Astrocyte (in vitro differentiated cells and primary cell): ENCODE measurements around the gene SLC17A3.

Source experiments
- EZH2 ChIP-seq: IDR thresholded peaks from 2 replicates; pipeline ENCODE4 v1.6.1; 2012; ENCODE audit warnings: mild to moderate bottlenecking, low read length, inconsistent platforms; ENCODE audit not compliant: insufficient read depth
- TF ChIP-seq, protein P1 (sequence below): IDR thresholded peaks from 2 replicates; pipeline ENCODE4 v1.5.1; 2011; ENCODE audit warnings: low read depth, mild to moderate bottlenecking, inconsistent platforms, low read length, moderate library complexity; ENCODE audit not compliant: insufficient read depth

DNA sequence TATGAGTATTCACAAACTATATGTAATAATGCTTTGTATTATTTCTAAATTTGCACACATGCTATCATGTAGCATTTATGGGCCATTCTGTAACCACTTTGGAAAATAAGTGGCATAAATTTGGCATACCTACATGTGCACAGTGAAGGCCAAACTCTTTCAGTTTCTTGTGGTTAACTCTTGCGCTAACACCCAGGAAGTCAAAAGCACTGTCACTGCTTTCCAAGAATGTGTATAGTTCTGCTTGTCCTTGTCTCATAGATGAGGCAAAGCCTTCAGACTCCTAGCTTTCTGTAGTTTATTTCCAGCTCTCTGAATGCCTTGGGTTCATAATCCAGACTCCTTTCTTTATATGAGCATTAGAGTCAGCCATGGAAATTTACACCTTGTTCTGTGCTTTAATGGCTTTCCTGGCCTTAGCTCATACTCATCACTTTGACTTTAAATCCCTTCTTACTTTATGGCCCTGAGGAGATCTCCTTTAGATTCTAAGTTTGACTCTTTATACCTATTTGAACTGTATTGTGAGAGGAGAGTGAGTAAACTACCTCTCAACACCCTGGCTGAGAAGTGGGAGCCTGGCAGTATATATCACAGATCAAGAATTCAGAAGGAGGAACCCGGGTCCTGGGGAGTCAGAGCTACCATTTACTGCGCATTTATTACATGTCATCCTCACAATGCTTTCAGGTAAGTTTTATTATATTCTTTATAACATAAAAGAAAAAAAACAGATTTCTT lies 949 bp upstream of the SLC17A3 start:
- TF ChIP-seq, protein P1, sequence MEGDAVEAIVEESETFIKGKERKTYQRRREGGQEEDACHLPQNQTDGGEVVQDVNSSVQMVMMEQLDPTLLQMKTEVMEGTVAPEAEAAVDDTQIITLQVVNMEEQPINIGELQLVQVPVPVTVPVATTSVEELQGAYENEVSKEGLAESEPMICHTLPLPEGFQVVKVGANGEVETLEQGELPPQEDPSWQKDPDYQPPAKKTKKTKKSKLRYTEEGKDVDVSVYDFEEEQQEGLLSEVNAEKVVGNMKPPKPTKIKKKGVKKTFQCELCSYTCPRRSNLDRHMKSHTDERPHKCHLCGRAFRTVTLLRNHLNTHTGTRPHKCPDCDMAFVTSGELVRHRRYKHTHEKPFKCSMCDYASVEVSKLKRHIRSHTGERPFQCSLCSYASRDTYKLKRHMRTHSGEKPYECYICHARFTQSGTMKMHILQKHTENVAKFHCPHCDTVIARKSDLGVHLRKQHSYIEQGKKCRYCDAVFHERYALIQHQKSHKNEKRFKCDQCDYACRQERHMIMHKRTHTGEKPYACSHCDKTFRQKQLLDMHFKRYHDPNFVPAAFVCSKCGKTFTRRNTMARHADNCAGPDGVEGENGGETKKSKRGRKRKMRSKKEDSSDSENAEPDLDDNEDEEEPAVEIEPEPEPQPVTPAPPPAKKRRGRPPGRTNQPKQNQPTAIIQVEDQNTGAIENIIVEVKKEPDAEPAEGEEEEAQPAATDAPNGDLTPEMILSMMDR = no peak
- no peak for TF ChIP-seq EZH2
